Stimulated activated CD8-positive, alpha-beta memory T cell treated with anti-CD3 and anti-CD28 coated beads, Interleukin-4, amount 100 ng/mL, for 24 hours (primary cell): Measurements from ENCODE around the gene DTNB.
"Not testable (repeated sequence)": the region's sequence is repeated elsewhere in the genome, so short reads cannot be mapped to it uniquely, and the experiment has no call there.

Experiments
- DNase-seq: peaks from one replicate; pipeline ENCODE4 v3.0.0-alpha.2; 2020; ENCODE audit warnings: low read depth

DTNB gene

DNA sequence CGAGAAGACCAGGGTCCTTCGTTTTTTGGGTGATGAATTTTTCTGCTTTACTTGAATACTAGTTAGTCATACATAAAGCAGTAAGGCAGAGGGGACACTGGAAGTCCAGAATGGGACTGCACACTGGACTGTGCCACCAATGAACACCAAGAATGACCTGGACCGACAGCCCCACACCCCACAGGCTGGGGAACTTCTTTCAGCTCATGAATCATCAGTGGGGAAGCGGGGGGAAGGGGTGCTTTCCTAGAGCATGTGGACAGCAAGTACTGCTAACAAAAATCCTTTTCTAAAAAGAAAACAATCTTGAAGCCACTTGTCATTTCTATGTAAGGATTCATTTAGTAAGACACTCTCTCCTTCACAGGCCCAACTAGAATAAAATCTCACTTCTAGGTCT, 86.0 kb downstream of the DTNB start:
- DNase-seq: no peak

DNA sequence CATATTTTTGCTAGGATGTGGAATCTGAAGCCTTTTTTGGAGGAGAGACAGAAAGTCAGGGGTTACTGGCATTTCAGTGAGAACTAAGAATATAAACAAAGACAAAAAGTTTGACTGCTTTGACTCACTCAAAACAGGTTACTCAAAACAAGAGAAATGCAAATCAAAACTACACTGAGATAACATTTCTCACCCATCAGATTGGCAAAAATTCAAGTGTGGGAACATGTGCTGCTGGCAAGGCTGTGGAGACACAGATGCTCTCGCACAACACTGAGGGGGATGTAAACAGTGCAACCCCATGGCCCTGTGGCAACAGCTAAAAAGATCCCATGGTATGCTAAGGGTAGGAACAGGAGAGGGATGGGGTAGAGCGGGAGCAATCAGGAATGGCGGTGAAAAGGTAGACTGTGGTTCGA, 86.6 kb downstream of the DTNB start:
- no peak for DNase-seq

GRCh38 chr2:25585189-25585588, 88.2 kb downstream of the DTNB start:
- DNase-seq: no peak

- DNase-seq: no peak
These were observed 91.1 kb downstream of the DTNB start for GRCh38 chr2:25582077-25582830.

GRCh38 chr2:25576596-25576995, 96.8 kb downstream of the DTNB start:
- DNase-seq: no peak

DNA sequence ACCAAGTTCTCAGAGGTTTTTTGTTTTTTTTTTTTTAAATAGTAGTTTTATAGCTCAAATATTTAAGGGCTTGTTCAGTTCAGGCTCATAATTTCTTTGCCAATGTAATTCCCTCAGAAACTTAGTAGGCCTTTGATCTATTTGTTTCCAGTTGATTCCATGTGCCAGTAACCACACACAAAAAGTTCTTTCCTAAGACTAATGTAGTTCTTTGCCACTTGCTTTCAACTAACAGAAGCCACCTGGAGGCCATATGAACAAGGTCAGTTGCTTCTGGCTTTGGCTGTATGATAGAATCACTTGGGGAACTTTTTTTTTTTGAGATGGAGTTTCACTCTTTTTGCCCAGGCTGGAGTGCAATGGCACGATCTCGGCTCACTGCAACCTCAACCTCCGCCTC, 100.7 kb downstream of the DTNB start:
- no peak for DNase-seq

GRCh38 chr2:25570161-25570845, 103.1 kb downstream of the DTNB start:
- no peak for DNase-seq

- no peak for DNase-seq
These were observed 106.0 kb downstream of the DTNB start for GRCh38 chr2:25567406-25567805.

GRCh38 chr2:25566694-25567093, 106.7 kb downstream of the DTNB start:
- DNase-seq: no peak

DNA sequence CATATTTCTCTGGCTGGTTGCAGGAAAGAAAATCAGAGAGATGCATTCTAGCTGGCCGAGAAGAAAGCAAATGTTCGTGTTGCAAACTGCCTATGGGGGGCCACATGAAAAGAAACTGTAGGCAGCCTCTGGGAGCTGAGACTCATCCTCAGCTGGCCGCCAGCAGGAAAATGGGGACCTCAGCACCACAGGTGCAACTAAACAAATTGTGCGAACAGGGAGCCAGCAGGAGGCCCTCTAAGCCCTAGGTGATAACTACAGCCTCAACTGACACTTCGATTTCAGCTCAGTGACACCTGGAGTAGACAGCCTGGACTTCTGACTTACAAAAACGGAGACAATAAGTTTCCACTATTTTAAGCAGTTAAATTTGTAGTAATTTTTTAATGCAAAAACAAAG, 107.3 kb downstream of the DTNB start:
- no peak for DNase-seq

- DNase-seq: peak; percentile 19
These were observed 112.1 kb downstream of the DTNB start for GRCh38 chr2:25561136-25561850.

DNA sequence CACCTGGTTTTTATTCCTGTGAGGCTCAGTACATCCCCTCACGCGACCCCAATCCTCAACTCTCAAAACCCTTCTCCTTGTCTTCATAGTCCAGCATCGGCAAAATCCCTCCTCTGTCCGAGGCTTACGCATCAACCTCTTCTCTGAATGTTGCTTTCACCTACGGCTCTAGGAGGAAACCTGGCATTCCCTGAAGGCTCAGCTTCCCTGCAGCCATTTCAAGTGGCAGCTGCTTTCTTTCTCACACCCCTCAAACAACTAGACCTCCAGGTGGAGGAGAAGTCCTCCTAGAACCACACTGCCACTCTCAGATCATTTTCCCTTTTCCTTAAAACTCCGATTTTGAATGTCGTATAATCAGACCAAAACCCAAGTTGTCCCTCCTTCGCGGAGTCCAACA, 114.2 kb downstream of the DTNB start:
- no peak for DNase-seq

- no peak for DNase-seq
These were observed 115.1 kb downstream of the DTNB start for GRCh38 chr2:25558262-25558661.

DNA sequence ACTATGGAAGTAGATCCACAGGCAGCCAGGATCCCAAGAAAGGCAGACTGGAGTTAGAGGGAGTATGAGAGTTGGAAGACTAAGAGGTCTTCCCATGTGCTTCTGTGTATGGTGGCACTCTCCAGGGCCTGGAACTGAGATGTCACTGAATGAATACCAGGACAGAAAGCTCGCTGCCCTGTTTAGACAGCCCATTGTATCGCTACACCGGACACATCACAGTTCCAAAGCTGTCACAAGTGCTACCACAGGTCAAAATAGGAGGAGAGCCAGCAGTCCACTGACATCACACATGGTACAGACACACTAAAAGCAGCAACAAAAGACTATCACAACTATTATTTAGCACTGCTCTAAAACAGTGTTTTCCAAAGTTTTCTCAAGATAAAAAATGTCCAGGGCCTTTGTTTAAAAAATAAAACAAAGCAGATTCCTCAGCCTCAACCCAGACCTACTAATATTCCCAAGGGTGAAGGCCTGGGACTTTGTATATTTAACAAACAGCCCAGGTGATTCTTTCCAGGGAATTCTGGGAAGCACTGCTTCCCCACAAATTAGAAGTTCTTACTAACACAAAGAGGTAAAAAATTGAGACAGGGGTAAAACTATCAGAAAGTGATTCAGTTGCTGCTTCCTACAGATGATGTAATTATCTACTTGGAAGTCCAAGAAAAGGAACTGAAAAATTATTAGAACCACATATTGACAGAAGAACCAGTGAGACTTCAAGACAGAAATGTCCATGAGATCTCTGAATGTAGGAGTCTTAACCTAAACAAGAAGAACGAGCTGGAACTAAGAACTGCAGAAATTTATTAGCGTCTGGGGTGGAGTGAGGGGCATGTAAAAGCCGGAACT, 116.0 kb downstream of the DTNB start:
- DNase-seq: no peak

DNA sequence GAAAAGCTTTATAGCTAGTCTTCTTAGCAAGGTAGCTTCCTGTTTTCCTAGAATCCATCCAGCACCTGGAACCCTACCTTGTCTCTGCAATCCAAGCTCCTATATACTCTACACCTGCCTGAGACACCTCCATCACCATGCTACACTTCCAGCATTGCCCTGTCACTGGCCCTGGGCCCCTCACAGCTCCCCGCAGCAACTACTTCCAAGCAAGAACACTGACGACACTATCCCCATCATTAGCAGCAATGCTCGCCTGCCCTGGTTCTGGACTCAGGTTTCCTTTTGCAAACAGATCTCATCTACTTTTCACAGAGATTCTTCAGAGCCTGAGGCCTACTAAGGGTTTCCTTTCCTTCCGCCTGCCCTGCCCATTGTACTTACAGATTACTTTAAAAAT, 121.1 kb downstream of the DTNB start:
- no peak for DNase-seq

DNA sequence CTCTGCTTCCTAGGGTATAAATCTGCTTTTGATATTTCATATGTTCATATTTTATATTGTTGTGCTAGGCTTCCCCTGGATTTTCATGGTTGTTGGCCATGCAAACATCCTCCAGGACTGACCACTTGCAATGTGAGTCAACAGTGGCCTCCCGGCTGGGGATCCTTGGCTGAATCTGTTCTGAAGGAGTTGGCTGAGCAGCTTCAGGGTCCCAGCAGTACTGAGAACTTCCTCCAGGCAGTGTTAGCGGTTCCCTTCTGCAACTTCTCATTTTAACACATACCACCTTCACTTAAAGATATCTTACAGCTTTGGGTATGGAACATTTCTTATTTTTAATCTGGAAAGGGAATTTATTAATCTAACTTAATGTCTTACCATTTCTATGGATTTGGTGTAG, 122.1 kb downstream of the DTNB start:
- no peak for DNase-seq

DNA sequence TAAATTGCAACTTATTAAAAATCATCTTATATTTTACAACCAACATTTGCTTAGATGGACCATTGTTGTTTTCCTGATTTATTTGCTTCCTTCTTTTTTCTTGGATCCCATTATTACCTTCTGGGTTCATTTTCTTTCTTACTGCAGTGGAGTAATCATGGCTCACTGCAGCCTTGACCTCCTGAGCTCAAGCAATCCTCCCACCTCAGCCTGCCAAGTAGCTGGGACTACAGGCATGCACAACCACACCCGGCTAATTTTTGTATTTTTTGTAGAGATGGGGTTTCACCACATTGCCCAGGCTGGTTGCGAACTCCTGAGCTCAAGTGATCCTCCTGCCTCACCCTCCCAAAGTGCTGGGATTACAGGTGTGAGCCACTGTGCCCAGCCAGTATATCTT, 123.8 kb downstream of the DTNB start:
- DNase-seq: not testable (repeated sequence)

GRCh38 chr2:25548601-25549000, 124.8 kb downstream of the DTNB start:
- no peak for DNase-seq

DNA sequence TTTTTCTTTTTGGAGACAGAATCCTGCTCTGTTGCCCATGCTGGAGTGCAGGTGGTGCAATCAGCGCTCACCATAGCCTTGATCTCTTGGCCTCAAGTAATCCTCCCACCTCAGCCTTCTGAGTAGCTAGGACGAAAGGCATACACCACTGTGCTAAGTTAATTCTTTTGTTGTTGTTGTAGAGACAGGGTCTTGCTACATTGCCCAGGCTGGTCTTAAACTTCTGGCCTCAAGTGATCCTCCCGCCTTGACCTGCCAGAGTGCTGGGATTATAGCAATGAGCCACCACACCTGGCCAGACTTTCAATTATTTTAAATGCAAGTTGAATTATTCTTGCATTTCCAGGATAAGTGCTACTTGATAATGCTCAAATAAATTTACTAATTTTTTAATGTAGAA, 126.5 kb downstream of the DTNB start:
- no peak for DNase-seq

DNA sequence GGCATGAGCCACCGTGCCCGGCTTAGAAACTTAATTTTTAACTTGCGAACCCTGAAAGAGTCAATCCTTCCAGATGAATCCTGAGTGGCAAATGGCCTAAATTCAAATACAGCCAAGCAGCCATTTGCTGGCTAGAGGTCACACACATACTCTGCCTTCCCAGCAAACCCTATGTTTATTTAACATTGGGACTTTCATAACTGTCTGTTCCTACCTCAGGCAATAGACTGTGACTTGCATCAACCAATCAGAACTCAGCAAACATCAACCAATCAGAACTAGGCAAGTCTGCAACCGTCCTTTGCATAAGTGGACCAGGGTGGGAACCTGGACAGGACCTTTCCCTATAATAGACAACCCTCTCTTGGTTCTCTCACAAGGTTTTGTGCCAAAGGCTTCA, 127.5 kb downstream of the DTNB start:
- DNase-seq: no peak

DNA sequence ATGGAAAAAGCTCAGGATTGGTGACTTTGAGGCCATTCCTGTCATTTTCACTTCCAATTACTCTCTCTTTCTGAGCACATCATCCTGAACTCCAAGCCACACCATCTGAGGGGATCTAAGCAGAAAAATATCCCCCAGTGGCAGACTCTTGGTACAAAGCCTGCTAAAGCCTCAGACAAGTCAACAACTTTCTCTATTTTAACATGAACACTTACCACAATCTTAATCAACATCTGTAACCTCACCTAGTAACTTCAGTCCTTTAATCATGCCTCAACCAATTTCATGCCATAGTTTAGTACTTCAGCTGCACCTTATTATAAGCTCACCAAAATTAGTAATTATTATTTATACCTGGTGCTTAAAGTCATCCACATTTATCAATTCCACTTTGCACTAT, 128.9 kb downstream of the DTNB start:
- DNase-seq: no peak

DNA sequence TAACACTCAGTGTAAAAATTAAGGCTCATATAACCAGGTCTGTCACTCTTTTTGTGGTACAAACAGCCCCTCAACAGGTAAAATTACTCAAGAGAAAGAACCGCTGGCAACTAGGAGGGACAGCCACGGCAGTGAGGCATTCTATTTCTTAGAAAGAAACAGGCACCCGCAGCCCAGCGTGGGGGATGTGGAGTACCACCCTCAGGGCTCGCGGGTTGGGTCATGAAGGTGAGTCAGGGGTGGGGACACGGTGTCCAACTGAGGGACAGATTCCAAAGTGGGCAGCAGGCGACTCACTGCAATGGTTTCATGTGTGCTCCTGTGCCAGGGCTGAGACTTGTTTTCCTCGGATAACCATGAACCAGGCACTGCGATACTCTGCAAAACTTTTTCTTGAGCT, 129.4 kb downstream of the DTNB start:
- DNase-seq: no peak
